ENCODE data around the gene ASRGL1. TPM values are rescaled to one million over a fixed set of nuclear protein-coding genes. Genes with fewer than 3 reads are reported as not detected.

ASRGL1 gene
- total RNA-seq, 6 donors from 2014 or later: 31.2 to 82.8 (median 49.3) TPM

DNA sequence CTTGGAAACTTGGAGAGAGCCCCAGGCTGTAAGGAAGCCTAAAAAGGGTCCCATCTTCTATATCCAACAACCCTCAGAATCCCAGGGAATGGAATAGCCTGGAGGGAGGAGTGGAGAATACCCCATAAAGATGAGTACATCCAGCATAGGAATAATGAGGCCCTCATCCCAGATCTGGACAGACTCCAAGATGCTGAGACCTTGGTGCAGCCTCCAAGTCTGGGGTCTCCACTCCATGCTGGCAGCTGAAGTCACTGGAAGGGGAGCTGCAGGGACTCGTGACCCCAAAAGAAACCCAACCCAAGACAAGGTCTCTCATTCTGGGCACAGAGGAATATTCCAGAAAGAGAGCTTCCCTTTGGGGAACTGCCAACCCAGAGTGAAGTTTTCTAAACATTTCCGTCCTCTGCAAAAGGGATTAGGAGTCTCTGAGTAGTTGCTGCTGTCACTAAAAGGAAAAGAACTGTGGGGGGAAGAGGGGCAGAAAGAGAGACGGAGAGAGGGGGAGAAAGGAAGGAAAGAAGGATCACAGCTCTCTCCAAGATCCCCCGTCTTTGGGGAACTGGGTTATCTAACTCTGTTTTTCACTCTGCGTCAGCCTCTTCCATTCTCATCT lies 82.2 kb downstream of the ASRGL1 start:
- TF ChIP-seq EP300 (IDR thresholded peaks at IDR 0.05) (no peak), POLR2A (IDR thresholded peaks at IDR 0.05) (no peak), POLR2AphosphoS5 (IDR thresholded peaks at IDR 0.05) (no peak)
- TF ChIP-seq, protein P1, sequence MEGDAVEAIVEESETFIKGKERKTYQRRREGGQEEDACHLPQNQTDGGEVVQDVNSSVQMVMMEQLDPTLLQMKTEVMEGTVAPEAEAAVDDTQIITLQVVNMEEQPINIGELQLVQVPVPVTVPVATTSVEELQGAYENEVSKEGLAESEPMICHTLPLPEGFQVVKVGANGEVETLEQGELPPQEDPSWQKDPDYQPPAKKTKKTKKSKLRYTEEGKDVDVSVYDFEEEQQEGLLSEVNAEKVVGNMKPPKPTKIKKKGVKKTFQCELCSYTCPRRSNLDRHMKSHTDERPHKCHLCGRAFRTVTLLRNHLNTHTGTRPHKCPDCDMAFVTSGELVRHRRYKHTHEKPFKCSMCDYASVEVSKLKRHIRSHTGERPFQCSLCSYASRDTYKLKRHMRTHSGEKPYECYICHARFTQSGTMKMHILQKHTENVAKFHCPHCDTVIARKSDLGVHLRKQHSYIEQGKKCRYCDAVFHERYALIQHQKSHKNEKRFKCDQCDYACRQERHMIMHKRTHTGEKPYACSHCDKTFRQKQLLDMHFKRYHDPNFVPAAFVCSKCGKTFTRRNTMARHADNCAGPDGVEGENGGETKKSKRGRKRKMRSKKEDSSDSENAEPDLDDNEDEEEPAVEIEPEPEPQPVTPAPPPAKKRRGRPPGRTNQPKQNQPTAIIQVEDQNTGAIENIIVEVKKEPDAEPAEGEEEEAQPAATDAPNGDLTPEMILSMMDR (IDR thresholded peaks at IDR 0.05): no peak
- Histone ChIP-seq H3K27ac (peak overlapping the region in 2 of 4 donors; percentile 15 to 67), H3K4me3 (no peak overlapping the region), H3K36me3 (no peaks in the 10 kb centered on the region), H3K27me3 (no peaks in the 10 kb centered on the region), H3K4me1 (peaks cover 0 to 7% (median under 1%) of the 10 kb centered on the region in 4 donors), H3K9me3 (no peaks in the 10 kb centered on the region)
- no peak for ATAC-seq (ENCODE audit: low FRiP score in 2 of 2)
- no peak for DNase-seq
- 39 to 53% methylated on average over 5 of the region's 5 CpGs for WGBS, 2 donors

DNA sequence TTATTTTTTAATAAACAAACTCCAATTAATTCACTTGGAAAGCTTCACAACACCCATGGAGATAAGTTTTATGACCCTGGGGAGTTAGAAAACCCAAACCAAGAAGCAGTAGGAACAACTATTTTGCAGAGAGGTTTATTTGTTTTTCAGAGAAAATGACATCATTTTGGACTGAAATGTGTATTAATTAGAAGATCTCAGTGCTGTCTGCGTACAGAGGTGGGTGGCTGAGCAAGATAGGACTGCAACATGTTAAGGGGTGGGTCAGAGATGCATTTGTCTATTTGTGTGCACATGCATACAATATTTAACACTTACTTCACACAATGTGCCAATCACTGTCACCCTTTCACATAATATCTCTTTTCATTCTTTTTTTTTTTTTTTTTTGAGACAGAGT lies 82.7 kb downstream of the ASRGL1 start:
- TF ChIP-seq POLR2AphosphoS5 (IDR thresholded peaks at IDR 0.05): no peak
- TF ChIP-seq EP300 (IDR thresholded peaks at IDR 0.05): no peak
- TF ChIP-seq POLR2A (IDR thresholded peaks at IDR 0.05): no peak
- TF ChIP-seq, protein P1 (IDR thresholded peaks at IDR 0.05): no peak
- DNase-seq: no peak
- H3K4me1 ChIP-seq: peaks cover 0 to 11% (median 5%) of the 10 kb centered on the region in 4 donors
- no peaks in the 10 kb centered on the region for H3K9me3 ChIP-seq
- WGBS, 2 donors: 57 to 68% methylated on average over 1 of the region's 1 CpG
- peak overlapping the region in 2 of 4 donors; percentile 15 to 67 for H3K27ac ChIP-seq
- no peak for ATAC-seq (ENCODE audit: low FRiP score in 2 of 2)
- no peak overlapping the region for H3K4me3 ChIP-seq
- no peaks in the 10 kb centered on the region for H3K36me3 ChIP-seq
- H3K27me3 ChIP-seq: no peaks in the 10 kb centered on the region

DNA sequence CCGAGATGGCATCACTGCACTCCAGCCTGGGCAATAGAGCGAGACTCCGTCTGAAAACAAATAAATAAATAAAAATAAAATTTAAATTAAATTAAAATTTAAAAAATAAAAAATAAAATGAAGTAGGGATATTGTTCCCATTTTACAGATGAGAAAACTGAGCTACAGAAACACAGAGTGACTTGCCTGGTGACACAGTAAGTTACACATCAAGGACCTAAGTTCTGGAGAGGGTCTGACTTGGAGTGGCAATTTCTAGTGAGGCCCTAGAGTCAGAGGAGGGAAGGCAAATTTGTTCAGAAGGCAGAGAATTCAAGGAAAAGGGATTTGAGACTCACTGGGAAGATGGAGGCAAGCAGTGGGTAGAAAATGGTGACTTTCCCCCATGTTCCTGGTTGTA lies 83.6 kb downstream of the ASRGL1 start:
- no peaks in the 10 kb centered on the region for H3K27me3 ChIP-seq
- no peak overlapping the region for H3K4me3 ChIP-seq
- H3K36me3 ChIP-seq: no peaks in the 10 kb centered on the region
- peaks cover 0 to 15% (median 9%) of the 10 kb centered on the region in 4 donors for H3K4me1 ChIP-seq
- no peak for ATAC-seq (ENCODE audit: low FRiP score in 2 of 2)
- H3K27ac ChIP-seq: peak overlapping the region in 2 of 4 donors; percentile 15 to 67
- WGBS, 2 donors: 92 to 95% methylated on average over 3 of the region's 3 CpGs
- no peak for TF ChIP-seq POLR2AphosphoS5 (IDR thresholded peaks at IDR 0.05)
- TF ChIP-seq, protein P1 (IDR thresholded peaks at IDR 0.05): no peak
- TF ChIP-seq EP300 (IDR thresholded peaks at IDR 0.05): no peak
- TF ChIP-seq POLR2A (IDR thresholded peaks at IDR 0.05): no peak
- DNase-seq: no peak
- no peaks in the 10 kb centered on the region for H3K9me3 ChIP-seq

DNA sequence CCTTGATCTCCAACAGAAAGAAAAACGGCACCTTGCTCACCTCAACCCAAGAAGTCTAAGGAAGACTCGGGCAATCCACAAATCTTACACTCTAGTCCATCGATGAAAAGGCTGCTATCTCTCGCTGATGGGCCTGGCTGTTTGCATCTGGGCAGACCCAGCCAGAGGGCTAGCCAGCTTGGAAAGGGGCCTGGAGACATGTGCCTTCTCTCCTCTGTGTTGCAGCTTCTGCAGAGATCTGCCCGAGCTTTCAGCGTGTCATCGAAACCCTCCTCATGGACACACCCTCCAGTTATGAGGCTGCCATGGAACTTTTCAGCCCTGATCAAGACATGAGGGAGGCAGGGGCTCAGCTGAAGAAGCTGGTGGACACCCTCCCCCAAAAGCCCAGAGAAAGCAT lies 84.7 kb downstream of the ASRGL1 start:
- TF ChIP-seq POLR2A (IDR thresholded peaks at IDR 0.05) (no peak), POLR2AphosphoS5 (IDR thresholded peaks at IDR 0.05) (no peak), EP300 (IDR thresholded peaks at IDR 0.05) (no peak)
- TF ChIP-seq, protein P1 (IDR thresholded peaks at IDR 0.05): no peak
- H3K4me3 ChIP-seq: no peak overlapping the region
- DNase-seq: no peak
- no peaks in the 10 kb centered on the region for H3K9me3 ChIP-seq
- ATAC-seq (ENCODE audit: low FRiP score in 2 of 2): no peak
- no peaks in the 10 kb centered on the region for H3K36me3 ChIP-seq
- 71 to 88% methylated on average over 3 to 7 of the region's 7 CpGs for WGBS, 2 donors
- peaks cover 0 to 21% (median 9%) of the 10 kb centered on the region in 4 donors for H3K4me1 ChIP-seq
- no peak overlapping the region for H3K27ac ChIP-seq
- no peaks in the 10 kb centered on the region for H3K27me3 ChIP-seq

DNA sequence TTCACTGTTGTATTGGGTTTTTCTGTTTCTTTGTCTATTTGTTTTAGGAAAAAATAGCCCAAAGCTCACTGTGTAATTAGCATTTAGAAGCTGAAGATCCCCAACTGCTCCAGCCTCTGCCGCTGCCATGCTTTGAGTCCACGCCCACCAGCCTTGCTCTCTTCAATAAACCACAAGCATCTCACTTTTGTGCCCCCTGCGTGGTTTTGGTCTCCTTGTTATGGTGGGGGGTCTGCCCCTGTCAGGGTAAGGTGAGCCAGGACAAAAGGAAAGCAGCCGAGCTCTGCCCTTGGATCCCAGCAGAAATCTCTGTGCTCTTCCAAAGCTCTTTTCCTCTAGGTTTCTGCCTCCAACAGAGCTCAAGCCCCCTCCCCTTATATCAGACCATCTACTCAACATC lies 85.8 kb downstream of the ASRGL1 start:
- Histone ChIP-seq H3K27ac (no peak overlapping the region), H3K27me3 (no peaks in the 10 kb centered on the region), H3K9me3 (no peaks in the 10 kb centered on the region), H3K36me3 (no peaks in the 10 kb centered on the region), H3K4me3 (no peak overlapping the region), H3K4me1 (peaks cover 0 to 21% (median 9%) of the 10 kb centered on the region in 4 donors)
- ATAC-seq (ENCODE audit: low FRiP score in 2 of 2): no peak
- DNase-seq: no peak
- 74 to 87% methylated on average over 4 of the region's 4 CpGs for WGBS, 2 donors
- TF ChIP-seq POLR2A (IDR thresholded peaks at IDR 0.05) (no peak), EP300 (IDR thresholded peaks at IDR 0.05) (no peak), POLR2AphosphoS5 (IDR thresholded peaks at IDR 0.05) (no peak)
- TF ChIP-seq, protein P1 (IDR thresholded peaks at IDR 0.05): no peak

All from upper lobe of left lung (tissue), 6 donors.